ENCODE results near the gene RPS29. TPM values are rescaled to one million over a fixed set of nuclear protein-coding genes. Genes with fewer than 3 reads are reported as not detected.

The RPS29 gene
- total and polyA plus RNA-seq, 2 of the 13 experiments (the other 11 are each of a cell fraction or from before 2014, with no cell fraction given) = 4,303 to 8,215 TPM

DNA sequence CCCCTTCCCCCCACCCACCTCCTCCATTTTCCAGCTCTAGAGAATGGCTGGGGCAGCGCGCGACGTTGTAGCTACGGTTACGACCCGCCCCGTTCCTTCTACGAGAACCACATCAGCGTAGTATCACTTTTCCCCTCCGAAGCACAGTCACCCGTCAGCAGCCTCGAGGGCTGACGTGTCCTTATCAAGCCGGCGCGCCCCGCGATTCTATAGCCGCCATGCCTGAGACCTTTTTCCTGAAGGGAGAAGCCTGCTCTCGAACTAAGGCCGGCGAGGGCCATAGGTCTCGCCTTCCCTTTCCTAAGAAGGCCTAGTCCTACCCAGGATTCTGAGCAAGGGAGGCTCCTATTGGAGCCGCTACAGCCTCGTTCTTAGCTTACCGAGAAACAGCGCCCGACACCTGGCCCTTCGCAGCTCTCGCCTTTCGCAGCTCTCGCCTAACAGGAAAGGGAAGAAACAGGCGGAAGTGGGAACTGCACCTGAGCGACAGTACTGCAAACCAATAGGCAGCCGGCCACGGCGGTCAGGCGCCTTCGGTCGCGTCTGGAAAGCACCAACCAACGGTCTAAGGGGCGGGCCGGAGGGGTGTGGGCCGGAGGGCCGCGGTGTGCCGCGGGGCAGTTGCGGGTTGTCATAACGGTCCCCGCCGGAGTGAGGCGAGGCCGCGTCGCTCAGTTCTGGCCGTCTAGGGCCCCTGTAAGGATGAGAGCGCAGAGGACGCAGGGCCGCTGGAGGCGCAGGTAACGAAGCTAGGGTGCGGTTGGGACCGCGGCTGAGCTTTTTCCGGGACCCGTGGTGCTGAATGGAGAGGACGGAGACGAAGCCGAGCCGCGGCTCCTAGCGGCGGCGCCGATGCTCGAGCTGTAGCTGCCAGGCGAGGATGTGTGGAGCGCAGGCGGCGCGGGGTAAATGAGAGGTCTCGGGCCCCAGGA is 34.3 kb upstream of the RPS29 start, which contains the start of the genes MGAT2 and RPL36AL (continued):
- no peak for TF ChIP-seq ZNF326 (CRISPR knock-in tag; IDR thresholded peaks at IDR 0.05; ENCODE audit: borderline replicate concordance)
- TF ChIP-seq KAT7 (CRISPR knock-in tag; IDR thresholded peaks at IDR 0.05; ENCODE audit: borderline replicate concordance) = peak; percentile 85; the same call in 1 of the 2 replicates
- TF ChIP-seq ONECUT2 (CRISPR knock-in tag; IDR thresholded peaks at IDR 0.05) = no peak
- TF ChIP-seq POLR2A (IDR thresholded peaks at IDR 0.05; ENCODE audit: insufficient read depth in 1 of 2, low read depth in 2 of 2, low read length in 2 of 2) = peak; percentile 97 to 98
- TF ChIP-seq SP5 (CRISPR knock-in tag; IDR thresholded peaks at IDR 0.05; ENCODE audit: borderline replicate concordance, low read depth) = no peak
- no peak for TF ChIP-seq PCBP2 (optimal IDR thresholded peaks at IDR 0.05; ENCODE audit: low read depth, low read length, poor library complexity, severe bottlenecking)
- TF ChIP-seq ZNF343 (CRISPR knock-in tag; IDR thresholded peaks at IDR 0.05) = no peak
- TF ChIP-seq ZNF124 (CRISPR knock-in tag; IDR thresholded peaks at IDR 0.05) = peak; percentile 23
- TF ChIP-seq ZBTB1 (CRISPR knock-in tag; IDR thresholded peaks at IDR 0.05; ENCODE audit: borderline replicate concordance) = no peak
- no peak for TF ChIP-seq NCOA5 (CRISPR knock-in tag; IDR thresholded peaks at IDR 0.05)
- TF ChIP-seq ATAD3A (CRISPR knock-in tag; IDR thresholded peaks at IDR 0.05) = no peak
- TF ChIP-seq HCFC1 (IDR thresholded peaks at IDR 0.05; ENCODE audit: low read depth, low read length) = no peak
- no peak for TF ChIP-seq SMAD1 (CRISPR knock-in tag; IDR thresholded peaks at IDR 0.05; ENCODE audit: borderline replicate concordance, low read depth)
- peak; percentile 9; the same call in 1 of the 2 replicates for TF ChIP-seq HOMEZ (CRISPR knock-in tag; IDR thresholded peaks at IDR 0.05; ENCODE audit: low read depth)
- TF ChIP-seq ZBTB38 (CRISPR knock-in tag; IDR thresholded peaks at IDR 0.05) = peak; percentile 49; the same call in 1 of the 2 replicates
- no peak for TF ChIP-seq ZNF446 (CRISPR knock-in tag; IDR thresholded peaks at IDR 0.05)
- TF ChIP-seq FOXP1 (IDR thresholded peaks at IDR 0.05) = no peak
- no peak for TF ChIP-seq FOXP1 (CRISPR knock-in tag; IDR thresholded peaks at IDR 0.05)
- TF ChIP-seq TBX3 (IDR thresholded peaks at IDR 0.05; ENCODE audit: borderline replicate concordance) = no peak
- TF ChIP-seq KLF13 (CRISPR knock-in tag; IDR thresholded peaks at IDR 0.05) = 0 out of 2 replicates have a peak, but pooled peaks have one; percentile 17
- no peak for TF ChIP-seq FOXK2 (IDR thresholded peaks at IDR 0.05)
- TF ChIP-seq NR2F1 (CRISPR knock-in tag; IDR thresholded peaks at IDR 0.05) = no peak
- TF ChIP-seq YY1 (IDR thresholded peaks at IDR 0.05; ENCODE audit: insufficient read depth, insufficient replicate concordance, low read depth, low read length) = peak; percentile 65
- TF ChIP-seq KLF11 (CRISPR knock-in tag; IDR thresholded peaks at IDR 0.05) = peak; percentile 48; the same call in 1 of the 2 replicates
- no peak for TF ChIP-seq KDM4B (CRISPR knock-in tag; IDR thresholded peaks at IDR 0.05)
- no peak for TF ChIP-seq ATM (IDR thresholded peaks at IDR 0.05; ENCODE audit: borderline replicate concordance)
- no peak; the same call in 1 of the 2 replicates for TF ChIP-seq SALL2 (CRISPR knock-in tag; IDR thresholded peaks at IDR 0.05)
- TF ChIP-seq, protein P1, sequence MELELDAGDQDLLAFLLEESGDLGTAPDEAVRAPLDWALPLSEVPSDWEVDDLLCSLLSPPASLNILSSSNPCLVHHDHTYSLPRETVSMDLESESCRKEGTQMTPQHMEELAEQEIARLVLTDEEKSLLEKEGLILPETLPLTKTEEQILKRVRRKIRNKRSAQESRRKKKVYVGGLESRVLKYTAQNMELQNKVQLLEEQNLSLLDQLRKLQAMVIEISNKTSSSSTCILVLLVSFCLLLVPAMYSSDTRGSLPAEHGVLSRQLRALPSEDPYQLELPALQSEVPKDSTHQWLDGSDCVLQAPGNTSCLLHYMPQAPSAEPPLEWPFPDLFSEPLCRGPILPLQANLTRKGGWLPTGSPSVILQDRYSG (CRISPR knock-in tag; IDR thresholded peaks at IDR 0.05) = no peak
- no peak for TF ChIP-seq HOXD1 (CRISPR knock-in tag; IDR thresholded peaks at IDR 0.05)
- no peak for TF ChIP-seq GLI4 (CRISPR knock-in tag; IDR thresholded peaks at IDR 0.05; ENCODE audit: borderline replicate concordance)
- TF ChIP-seq GATAD1 (CRISPR knock-in tag; IDR thresholded peaks at IDR 0.05) = peak; percentile 68; the same call in 1 of the 2 replicates
- TF ChIP-seq NR2F6 (IDR thresholded peaks at IDR 0.05) = no peak; the same call in 1 of the 2 replicates
- TF ChIP-seq NR2F6 (CRISPR knock-in tag; IDR thresholded peaks at IDR 0.05) = peak; percentile 39; the same call in 1 of the 2 replicates
